ENCODE measurements around the gene SLC37A1.

SLC37A1 gene

DNA sequence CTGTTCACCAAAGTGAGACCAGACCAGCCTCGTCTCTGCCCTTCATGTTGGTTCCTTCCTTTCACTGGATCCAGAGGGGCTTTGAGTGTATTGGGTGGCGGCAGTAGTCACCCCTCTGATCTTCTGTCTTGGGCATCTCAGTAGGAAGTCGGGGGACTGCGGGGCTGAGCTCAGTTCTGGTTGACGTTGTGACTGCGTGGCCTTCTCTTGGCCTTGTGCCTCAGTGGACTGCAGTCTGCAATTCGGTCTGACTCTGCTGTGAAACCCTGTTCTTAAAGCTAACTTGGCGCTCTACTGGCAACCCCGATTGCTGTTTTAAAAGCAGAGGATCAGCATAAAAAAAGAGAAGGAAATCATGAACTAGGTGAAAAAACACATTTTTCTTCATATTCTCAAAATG, 56.7 kb downstream of the SLC37A1 start:
- no peak for FAIRE-seq
- DNase-seq (ENCODE audit: insufficient read length, low spot score), result no peak

DNA sequence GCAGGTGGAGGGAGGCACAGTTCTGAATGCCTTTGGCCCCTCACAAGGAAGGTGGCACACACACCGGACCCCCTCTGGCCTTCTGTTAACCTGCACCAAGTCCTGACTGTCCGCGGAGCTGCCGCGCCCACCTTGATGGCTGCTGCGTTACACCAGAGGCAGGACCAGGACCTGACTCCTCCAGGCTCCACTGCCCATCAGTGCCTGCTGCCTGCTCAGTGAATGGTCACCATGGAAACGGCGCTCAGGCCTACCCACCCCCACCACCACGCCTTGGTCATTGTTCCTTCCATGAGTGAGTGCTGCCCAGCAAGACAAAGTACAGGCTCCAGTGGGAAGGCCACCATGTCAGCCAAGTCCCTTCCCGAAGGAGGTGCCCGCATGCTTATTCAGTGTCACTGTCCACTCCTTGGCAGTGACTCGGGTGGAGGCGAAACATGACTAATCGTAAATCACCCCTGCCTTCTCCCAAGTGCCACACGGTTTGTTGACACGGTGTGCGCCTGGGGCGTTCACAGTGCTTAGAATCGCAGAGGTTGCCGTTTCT, 57.3 kb downstream of the SLC37A1 start:
- FAIRE-seq (no peak), DNase-seq (ENCODE audit: insufficient read length, low spot score) (no peak)

DNA sequence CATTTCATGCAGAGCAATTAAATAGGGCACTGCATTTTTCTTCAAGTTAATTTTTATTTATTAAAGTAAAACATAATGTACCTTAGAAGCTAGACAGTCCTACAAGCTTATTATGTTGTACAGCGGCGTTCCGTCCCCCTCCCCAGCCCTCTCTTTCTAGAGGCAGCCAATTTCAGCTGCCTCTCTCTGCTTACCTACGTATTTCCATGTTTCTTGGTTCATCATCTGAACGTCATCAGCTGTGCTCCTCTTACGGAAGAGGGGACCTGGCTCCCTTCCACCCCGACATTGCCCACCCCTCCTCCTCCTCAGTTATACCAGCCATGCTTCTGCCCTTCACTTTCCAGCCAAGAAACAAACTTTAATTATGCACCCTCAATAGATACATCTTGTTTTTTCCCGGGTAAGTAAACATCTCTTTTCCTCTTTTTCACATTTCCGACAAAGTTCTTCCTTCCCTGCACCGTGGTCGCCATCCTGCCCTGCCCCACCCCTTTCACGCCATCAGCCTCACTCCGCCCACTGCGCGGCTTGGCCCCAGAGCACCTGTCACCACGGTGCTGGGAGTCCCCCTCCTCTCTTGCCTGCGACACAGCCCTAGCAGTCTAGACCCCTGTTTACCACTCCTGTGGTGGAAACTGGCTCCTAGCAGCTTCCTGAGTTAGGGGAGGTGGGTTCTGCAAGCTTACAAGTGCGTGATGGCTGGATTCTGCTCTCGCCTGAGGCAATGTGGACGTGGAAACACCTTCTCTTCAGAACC, 57.9 kb downstream of the SLC37A1 start:
- FAIRE-seq (no peak), DNase-seq (ENCODE audit: insufficient read length, low spot score) (no peak)

DNA sequence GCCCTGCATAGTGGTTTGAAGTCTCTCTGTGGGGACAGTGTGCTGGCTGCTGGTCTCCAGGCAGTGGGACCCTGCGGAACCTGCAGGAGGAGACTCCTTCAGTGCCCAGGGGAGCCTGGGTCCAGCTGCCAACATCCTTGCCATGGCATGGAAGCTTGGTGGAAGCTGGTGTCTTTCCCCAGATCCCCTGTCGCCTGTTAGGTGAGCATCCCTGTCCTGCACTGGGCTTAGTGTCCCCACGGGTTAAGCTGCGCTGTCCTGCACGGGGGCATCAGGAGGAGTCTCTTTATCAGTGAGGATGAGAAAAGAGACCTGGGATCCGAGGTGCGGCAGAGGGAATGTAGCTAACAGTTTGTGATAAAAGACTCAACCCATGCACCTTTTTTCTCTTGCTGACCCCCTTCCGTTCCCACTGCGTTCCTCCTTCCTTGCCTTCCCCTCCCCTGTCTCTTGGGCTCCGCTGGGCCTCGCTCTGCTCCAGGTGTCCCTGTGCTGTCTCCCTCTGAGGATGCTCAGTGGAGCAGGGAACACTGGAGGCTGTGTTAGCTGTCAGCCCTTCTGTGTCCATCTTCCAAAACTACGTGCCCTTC, 59.3 kb downstream of the SLC37A1 start:
- FAIRE-seq (no peak), DNase-seq (ENCODE audit: insufficient read length, low spot score) (no peak)

DNA sequence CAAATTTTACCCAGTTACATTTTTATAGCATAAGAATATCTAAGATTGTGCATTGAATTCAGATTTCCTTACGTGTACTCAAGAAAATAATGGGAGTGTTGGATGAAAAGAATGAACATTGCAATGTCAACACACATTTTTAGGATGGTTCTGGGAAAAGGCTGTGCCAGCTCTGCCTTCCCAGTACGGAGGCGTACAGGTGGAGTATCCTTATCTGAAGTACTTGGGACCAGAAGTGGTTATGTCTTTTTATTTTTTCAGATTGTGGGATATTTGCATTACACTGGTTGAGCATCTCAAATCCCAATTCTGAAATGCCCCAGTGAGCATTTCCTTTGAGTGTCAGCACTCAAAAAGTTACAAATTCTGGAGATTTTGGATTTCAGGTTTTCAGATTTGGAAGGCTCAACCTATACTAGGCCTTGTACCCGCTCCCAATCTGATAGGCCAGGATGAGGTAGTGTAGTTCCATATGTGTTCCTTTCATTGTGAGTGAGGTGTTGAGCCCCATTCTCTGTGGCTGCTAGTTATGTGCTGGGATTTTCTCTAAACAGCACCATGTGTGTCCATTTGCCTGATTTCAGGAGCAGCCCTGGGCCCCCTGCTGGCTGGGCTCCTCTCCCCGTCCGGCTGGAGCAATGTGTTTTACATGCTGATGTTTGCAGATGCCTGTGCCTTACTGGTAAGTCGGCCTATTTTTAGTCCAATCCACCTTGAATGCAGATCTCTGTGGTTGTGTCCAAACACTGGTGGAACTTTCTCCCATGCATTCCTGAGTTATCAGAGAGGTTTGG, 60.8 kb downstream of the SLC37A1 start:
- DNase-seq (ENCODE audit: insufficient read length, low spot score) (peak; percentile 23), FAIRE-seq (no peak)

DNA sequence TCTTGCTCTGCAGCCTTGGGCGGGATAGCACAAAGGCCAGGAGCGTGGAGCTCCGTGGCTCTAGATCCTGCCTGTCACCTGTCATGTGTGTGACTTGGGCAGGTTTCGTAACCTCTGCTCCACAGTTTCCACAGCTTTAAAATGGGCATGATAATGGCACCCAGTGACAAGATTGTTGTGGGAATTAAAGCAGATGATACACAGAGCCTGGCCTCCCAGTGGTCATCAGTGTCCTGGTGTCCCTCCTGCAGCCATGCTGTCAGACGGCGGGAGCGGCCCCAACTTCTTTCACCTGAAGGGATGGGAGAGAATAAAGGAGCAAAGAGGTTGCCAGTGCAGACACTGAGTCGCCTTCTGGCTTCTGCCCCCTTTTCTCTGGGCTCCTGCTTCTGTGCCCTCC, 61.5 kb downstream of the SLC37A1 start:
- DNase-seq (ENCODE audit: insufficient read length, low spot score), result no peak
- FAIRE-seq, result no peak

DNA sequence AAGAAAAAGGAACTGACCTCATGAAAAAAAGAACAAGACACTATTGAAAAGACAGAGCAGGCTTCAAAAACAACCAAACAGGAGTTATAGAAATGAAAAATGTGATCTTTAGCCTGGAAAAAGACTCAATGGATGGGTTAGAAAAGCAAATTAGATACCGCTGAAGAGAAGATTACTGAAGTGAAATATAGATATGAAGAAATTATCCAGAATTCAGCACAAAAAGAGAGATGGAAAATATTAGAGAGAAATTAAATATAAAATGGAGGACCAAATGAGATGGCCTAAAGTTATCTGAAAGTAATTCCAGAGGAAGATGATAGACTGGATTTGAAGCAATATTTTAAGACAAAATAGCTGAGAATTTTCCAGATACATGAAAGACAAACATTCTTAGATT, 63.0 kb downstream of the SLC37A1 start:
- no peak for FAIRE-seq
- DNase-seq (ENCODE audit: insufficient read length, low spot score), result no peak

DNA sequence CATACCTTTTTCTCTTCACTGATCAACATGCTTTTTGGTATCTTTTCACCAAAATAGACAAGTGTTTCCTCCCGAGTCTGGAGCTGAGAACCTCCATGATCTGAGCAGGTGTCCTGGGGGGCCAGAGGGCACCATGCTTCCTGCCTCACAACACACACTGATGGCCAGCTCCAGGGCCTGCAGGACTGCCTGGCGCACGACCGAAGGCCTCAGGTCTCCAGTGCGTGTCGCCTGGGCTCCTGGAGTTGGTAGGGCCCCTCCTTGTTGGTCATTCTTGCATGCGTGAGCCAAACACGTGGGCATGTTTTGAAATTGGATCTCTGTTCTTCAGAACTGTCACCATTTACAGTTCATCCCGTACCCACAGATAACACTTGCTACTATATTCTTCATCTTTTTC, 64.4 kb downstream of the SLC37A1 start:
- DNase-seq (ENCODE audit: insufficient read length, low spot score) (no peak), FAIRE-seq (no peak)

DNA sequence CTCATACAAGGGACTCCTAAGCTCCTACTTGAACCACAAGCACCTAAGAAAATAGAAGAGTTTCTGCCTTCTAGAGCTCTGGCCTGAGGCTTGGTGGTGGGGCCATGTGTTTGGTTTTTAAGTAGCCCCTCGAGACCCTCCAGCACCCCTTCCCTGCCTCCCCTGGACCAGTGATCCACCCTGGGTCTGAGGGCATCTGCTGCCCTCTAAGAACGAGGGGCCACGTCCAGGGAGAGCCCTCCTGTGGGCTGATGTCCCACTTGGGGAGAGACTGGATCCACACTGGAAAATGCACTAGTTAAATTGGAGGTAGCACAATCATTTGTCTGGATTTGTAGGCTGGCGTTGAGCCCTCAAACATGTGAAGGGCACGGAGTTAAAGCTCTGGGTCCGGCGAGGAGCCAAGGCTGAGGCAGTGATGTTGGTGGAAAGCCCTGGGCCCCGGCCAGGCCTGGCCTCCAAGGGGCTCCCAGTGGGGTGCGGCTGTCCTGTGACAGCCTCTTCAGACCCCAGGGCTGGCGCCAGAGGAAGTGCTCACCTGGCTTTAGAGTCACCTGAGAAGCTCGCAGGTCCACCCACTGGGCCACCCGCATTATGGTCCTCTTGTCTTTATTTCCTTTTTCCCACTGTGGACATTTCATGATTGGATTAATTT, 65.2 kb downstream of the SLC37A1 start:
- no peak for FAIRE-seq
- no peak for DNase-seq (ENCODE audit: insufficient read length, low spot score)

DNA sequence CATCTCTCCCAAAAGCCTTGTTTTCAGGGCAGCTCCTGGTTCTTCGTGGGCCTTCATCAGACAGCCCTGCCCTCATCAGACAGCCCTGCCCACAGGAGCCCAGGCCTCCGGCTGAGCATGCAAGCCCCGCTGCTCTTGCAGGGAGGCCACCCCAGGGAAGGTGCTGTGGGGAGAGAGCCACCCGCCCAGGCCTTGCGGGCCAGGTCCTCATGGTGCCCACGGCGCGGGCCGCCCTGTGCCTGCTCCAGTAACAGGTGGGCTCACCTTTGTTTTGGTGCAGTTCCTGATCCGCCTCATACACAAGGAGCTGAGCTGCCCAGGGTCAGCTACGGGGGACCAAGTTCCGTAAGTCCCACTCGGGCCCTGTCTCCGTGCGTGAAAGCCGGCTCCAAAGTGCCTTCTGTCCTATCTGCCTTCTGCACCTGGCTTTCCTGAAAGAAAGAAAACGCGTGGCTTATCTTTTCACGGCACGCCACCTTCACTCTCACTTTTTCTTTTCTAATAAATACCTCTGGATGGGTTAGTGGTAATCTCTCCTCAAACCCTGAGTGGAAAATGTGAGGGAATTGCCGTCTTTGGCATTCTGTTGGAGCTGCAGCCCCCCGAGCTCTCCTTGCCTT, 65.9 kb downstream of the SLC37A1 start:
- no peak for FAIRE-seq

DNA sequence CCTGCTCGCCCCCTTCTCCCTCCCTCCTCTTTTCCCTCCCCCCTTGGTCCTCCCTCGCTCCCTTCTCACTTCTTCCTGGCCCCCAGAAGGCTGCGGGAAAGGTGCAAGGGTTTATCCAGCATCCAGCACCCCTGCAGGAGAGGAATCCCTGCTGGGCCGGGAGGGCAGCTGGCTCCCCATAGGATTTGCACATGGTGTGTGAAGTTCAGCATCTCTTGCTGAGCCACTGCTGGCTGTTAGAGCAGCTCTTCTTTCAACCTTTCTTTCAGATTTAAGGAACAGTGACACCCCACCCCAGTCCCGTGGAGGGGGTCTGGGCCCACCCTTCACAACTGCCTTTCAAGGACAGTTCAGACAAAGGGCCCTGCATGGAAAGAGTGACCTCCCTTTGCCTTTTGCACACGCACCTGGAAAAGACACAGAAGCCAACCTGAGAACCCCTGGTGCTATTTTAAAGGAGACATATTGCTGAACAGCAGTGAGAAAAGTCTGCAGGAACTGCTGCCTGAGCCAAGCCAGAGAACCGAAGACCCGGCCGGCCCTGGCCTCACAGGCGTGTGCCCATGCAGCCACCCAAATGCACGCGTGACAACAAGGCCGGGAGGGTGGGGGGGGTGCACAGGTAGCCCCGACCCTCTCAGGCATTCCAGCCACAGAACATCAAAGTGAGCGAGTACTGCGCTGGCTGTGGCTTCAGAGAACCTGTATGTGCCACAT, 66.6 kb downstream of the SLC37A1 start:
- FAIRE-seq (no peak), DNase-seq (ENCODE audit: insufficient read length, low spot score) (no peak)

More for the DNA sequence above, 65.9 kb downstream of the SLC37A1 start:
- DNase-seq (ENCODE audit: insufficient read length, low spot score), result no peak

DNA sequence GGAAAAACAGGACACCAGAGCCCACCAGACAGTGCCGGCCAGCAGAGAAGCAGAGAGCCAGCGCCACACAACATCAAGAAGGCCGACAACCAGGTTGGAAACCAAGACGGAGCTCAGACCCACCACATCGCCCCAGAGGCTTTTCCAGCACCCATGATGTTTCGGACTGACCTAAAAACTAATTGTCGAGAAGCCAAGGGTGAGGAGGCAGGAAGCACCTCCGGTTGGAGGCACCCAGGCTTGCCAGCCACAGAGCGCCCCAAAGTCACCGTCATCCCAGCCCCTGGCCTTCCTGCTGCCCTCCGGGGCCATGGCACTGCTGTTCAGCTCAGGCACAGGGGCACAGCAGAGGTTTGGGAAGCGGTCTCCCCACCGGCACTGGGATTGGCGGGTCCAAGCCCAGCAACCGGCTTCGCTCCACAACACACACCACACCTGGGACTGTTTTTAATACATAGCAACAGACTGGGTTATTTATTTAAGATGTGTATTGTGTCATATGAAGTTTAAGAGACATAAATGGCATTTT, 67.2 kb downstream of the SLC37A1 start:
- DNase-seq (ENCODE audit: insufficient read length, low spot score), result no peak
- FAIRE-seq, result no peak

DNA sequence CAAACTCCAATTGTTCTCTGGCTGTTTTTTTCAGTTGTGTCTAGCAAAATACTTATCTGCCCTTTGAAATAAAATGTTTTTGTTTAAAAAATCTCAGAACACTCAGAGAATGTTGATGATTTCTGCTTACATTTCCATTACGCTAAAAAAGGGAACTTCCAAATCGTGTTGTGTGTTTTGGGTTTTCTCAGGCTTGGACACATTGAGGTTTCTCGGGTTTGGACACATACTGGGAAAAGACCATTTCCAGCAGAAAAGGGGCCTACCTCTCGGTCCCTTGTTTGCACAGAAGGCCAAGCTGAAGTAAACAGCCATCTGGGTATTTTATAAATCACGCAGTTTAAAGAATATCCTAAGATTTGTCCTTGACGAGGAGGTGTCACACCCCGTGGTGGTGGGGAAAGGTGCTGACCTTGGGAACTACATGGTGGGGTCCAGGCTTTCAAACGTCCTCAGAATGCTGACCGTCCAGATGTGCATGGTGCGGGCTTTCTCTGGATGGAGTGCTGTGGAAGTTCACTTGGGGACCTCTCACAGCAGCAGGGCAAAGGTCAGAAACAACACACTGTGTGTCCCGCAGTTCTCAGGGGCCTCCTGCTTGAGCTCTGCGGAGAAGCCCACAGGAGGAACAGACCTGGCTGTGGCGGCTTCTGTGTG, 67.8 kb downstream of the SLC37A1 start:
- no peak for DNase-seq (ENCODE audit: insufficient read length, low spot score)
- FAIRE-seq, result no peak

DNA sequence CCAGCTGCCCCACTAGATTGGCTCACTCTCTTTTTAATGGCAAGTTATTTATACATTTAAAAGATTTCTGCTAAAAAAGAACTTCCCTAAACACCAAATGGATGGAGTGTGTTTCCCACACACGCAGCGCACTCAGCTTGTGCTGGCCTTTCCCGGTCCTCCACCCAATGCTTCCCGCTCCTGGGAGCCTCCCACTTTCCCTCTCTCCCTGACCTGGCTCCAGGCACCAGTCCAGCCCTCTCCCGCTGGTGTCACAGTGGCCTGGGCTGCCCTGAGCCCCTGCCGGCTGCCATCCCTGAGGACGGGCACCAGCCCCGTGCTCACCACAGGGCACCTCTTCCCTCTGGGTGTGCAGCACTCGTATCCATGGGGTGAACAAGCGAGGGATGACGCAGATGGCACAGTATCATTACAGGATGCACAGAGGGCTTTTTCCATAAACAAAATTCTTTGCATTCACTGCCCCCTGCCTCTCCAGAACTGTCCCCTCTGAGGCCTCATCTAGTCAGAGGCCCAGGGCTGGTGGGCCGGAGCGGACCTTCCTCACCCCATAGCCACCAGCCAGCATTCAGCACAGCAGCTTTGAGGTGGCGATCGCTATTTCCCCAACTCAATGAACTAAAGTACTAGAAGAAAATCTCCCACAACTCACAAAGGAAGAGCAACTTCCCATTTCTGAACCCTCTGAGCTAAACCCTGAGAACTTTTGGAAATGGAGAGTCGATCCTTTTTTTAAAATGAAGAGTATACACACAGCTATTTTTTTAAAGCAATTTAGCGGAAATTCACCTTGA, 68.5 kb downstream of the SLC37A1 start:
- DNase-seq (ENCODE audit: insufficient read length, low spot score) (no peak), FAIRE-seq (no peak)

DNA sequence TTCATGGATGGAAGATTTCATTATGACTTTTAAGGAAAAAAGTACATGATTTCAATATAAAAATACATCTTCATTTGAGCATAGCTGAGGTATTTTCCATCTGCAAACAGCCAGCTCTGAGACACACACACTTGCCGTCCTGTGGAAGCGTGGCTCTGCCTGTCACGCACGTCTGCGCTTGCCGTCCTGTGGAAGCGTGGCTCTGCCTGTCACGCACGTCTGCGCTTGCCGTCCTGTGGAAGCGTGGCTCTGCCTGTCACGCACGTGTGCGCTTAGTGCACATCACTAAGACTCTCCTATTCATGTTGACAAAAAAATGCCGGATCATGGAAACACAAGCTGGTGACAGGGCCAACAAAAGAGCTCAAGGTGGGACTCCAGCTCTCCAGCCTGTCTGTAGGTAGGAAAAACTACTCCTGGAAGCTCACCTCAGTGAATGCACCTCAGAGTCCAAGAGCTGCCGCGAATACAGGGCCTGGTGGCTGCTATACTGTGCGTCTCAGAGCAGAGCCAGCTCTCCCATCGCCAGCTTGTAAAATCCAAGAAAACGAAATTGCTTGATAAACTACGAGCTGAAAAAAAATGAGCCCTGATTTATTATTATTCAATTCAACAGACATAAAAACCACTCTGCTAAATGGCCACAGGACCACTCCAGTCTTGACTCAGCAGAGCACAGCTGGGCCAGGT, 69.3 kb downstream of the SLC37A1 start:
- FAIRE-seq, result peak; percentile 90
- DNase-seq (ENCODE audit: insufficient read length, low spot score), result no peak

DNA sequence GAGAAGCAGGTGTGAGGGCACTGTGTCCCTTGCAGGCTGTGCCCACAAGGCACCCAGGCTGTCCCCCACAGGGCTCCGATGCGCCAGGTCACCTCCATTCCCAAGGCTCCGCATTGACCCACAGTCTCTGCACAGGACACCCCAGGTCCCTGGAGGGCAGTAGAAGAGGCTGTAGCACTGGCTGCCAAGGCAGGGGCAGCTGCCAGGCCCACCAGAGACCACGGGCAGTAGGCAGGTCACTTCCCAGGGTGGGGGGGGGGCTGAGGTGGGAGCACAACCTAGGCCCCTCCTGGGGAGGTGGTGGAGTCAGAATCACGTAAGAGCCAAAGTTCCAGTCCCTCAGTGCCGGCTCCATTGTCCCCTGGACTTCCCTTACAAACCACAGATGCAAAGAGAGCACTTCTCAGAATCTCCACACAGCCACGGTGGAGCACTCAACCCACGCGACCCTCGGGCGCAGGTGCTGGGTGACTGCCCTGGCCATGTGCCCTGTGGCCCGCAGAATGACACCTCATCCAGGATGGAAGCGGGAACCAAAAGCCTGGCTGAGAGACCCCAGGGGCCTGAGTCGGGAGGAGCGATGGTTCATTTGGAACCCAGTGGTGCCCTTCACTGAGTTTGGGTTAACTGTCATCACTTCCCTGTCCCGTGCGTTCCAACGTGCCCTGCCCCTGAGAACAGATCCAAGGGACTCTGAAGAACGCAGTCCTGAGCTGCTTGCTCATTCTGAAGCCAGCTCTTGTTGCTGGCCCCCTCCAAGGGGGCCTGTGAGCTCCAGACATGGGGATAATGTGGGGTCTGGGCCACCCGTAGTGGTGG, 70.0 kb downstream of the SLC37A1 start:
- FAIRE-seq, result no peak

DNA sequence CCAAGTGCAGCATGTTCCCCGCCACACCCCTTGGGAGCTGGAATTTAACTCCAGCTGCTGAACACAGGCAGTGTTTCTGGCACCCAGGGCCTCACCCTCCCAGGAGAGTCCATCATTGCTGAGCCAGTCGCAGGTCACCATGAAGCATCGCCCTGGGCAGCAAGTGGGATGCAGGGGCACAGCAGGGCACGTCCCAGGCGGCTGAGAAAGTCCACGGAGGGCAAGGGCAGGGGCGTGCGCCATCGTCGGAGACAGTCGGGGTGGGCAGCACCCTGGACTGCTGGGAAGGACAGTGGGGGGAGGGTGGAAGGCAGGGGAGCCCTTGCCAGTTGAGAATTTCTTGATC, 70.6 kb downstream of the SLC37A1 start:
- DNase-seq (ENCODE audit: insufficient read length, low spot score), result no peak
- no peak for FAIRE-seq

More for the DNA sequence above, 70.0 kb downstream of the SLC37A1 start:
- DNase-seq (ENCODE audit: insufficient read length, low spot score), result no peak

All from HTR-8/SVneo (cell line).